B cell (primary cell): ENCODE results near the gene NKX3-2. TPM values are rescaled to one million over a fixed set of nuclear protein-coding genes. Genes with fewer than 3 reads are reported as not detected.
A peak's percentile ranks its signal among the peaks of the same experiment; 100 is the strongest.

Experiments used
- ATAC-seq: fragments of 200-7000 bp; cut with Tn5 transposase; one replicate; pipeline ENCODE4 v1.10.0; 2021; ENCODE audit warnings: low read depth, mild to moderate bottlenecking, moderate number of reproducible peaks, moderate library complexity
- CTCF ChIA-PET: fragments of 350-600 bp; sonication (Branson Sonifier 250); formaldehyde crosslinking; loops from one replicate; lab custom pipeline; 2021; ENCODE audit warnings: antibody characterized with exemption, inconsistent platforms; lab: Charles Lee
- POLR2A ChIA-PET: fragments of 350-600 bp; sonication (Branson Sonifier 250); formaldehyde crosslinking; loops from one replicate; lab custom pipeline; 2021; ENCODE audit warnings: antibody characterized with exemption; lab: Charles Lee
- DNase-seq: peaks from one replicate; pipeline ENCODE4 v3.0.0; 2013
- H2AFZ ChIP-seq: 2 replicates; pipeline ENCODE4 v1.6.1; 2012; ENCODE audit warnings: mild to moderate bottlenecking, low read depth, low read length; ENCODE audit not compliant: insufficient read depth, poor library complexity, severe bottlenecking
- H3K27ac ChIP-seq, 2 donors: 1 replicate in 1 of 2; 2 replicates in 1 of 2; pipeline ENCODE4 v1.5.1; 2012 to 2013; ENCODE audit warnings: low read length in 2 of 2, mild to moderate bottlenecking in 2 of 2, moderate library complexity in 1 of 2
- H3K27me3 ChIP-seq, 4 experiments: fragments of 200-600 bp in 1 of 4; sonication (generic) in 1 of 4; replicated peaks in 1 of 4; 1 replicate in 2 of 4; 2 replicates in 2 of 4; pipeline versions ENCODE4 v1.6.1 to v1.7.0; 2013 to 2016; ENCODE audit warnings: low read length in 3 of 4, mild to moderate bottlenecking in 2 of 4, mixed read lengths in 1 of 4, moderate library complexity in 1 of 4; ENCODE audit not compliant: insufficient read depth in 4 of 4, control insufficient read depth in 3 of 4; ENCODE audit errors: control extremely low read depth in 1 of 4
- H3K36me3 ChIP-seq, 2 experiments: replicated peaks in 1 of 2; 1 replicate in 1 of 2; 2 replicates in 1 of 2; pipeline versions ENCODE4 v1.6.1 to v1.7.1; 2013; ENCODE audit warnings: low read length in 1 of 2; ENCODE audit not compliant: insufficient read depth in 2 of 2, control insufficient read depth in 1 of 2; ENCODE audit errors: control extremely low read depth in 1 of 2, extremely low read depth in 1 of 2
- H3K4me1 ChIP-seq, 2 donors: fragments of 200-600 bp in 1 of 2; sonication (generic) in 1 of 2; 1 replicate in 1 of 2; 2 replicates in 1 of 2; pipeline versions ENCODE4 v1.5.1 to v1.6.1; 2013 to 2017; ENCODE audit warnings: low read length in 2 of 2; ENCODE audit not compliant: control insufficient read depth in 2 of 2, insufficient read depth in 2 of 2
- H3K4me2 ChIP-seq: replicated peaks from 2 replicates; pipeline ENCODE3; 2012; ENCODE audit warnings: mild to moderate bottlenecking, low read depth, low read length; ENCODE audit not compliant: poor library complexity, severe bottlenecking
- H3K4me3 ChIP-seq, 5 experiments: fragments of 200-600 bp in 1 of 5; sonication (generic) in 1 of 5; 1 replicate in 3 of 5; 2 replicates in 2 of 5; pipeline versions ENCODE4 v1.5.1 to v1.7.0; 2011 to 2016; ENCODE audit warnings: low read length in 4 of 5, mild to moderate bottlenecking in 4 of 5, low read depth in 2 of 5, control low read depth in 1 of 5, moderate library complexity in 1 of 5; ENCODE audit not compliant: insufficient read depth in 1 of 5; ENCODE audit errors: control extremely low read depth in 1 of 5, extremely low read depth in 1 of 5
- H3K79me2 ChIP-seq: fragments of 200-600 bp; sonication (generic); one replicate; pipeline ENCODE4 v1.6.0; 2016; ENCODE audit warnings: low read length; ENCODE audit not compliant: control insufficient read depth, insufficient read depth
- H3K9ac ChIP-seq: fragments of 200-600 bp; sonication (generic); 2 replicates; pipeline ENCODE4 v1.6.1; 2017; ENCODE audit warnings: mild to moderate bottlenecking, low read length, moderate library complexity
- H3K9me3 ChIP-seq, 3 donors: one replicate each; pipeline versions ENCODE4 v1.6.1 to v1.7.1; 2013; ENCODE audit warnings: low read length in 2 of 3; ENCODE audit not compliant: control insufficient read depth in 2 of 3, insufficient read depth in 1 of 3; ENCODE audit errors: control extremely low read depth in 1 of 3
- H4K20me1 ChIP-seq: 2 replicates; pipeline ENCODE4 v1.6.0; 2012; ENCODE audit warnings: mild to moderate bottlenecking, low read length; ENCODE audit not compliant: insufficient read depth, control insufficient read depth, poor library complexity, severe bottlenecking
- H3K27ac Mint-ChIP-seq: one replicate; pipeline ENCODE4 v1.8.0; 2021; ENCODE audit warnings: mixed read lengths
- H3K27me3 Mint-ChIP-seq: one replicate; pipeline ENCODE4 v1.8.0; 2021; ENCODE audit warnings: mixed read lengths
- H3K4me1 Mint-ChIP-seq: one replicate; pipeline ENCODE4 v1.8.0; 2021; ENCODE audit warnings: mixed read lengths
- H3K4me3 Mint-ChIP-seq: one replicate; pipeline ENCODE4 v1.8.0; 2021; ENCODE audit warnings: mixed read lengths
- H3K9me3 Mint-ChIP-seq: one replicate; pipeline ENCODE4 v1.8.0; 2022; ENCODE audit warnings: mixed read lengths; ENCODE audit not compliant: insufficient read depth
- EZH2 ChIP-seq: IDR thresholded peaks from 2 replicates; pipeline ENCODE4 v1.6.1; 2012; ENCODE audit warnings: borderline replicate concordance, low read depth, mild to moderate bottlenecking, moderate library complexity, low read length; ENCODE audit not compliant: insufficient read depth, poor library complexity, severe bottlenecking
- WGBS: methylation state at CpG from one replicate; pipeline ENCODE4 v1.1.5; 2013; ENCODE audit warnings: missing lambda C conversion rate; ENCODE audit not compliant: insufficient coverage; 5-methylcytosine and 5-hydroxymethylcytosine counted together
- intact Hi-C: fragments of 100-400 bp; cut with micrococcal nuclease; formaldehyde crosslinking; loops from one replicate; pipeline ENCODE4 v1.10.0; 2022
- polyA plus RNA-seq: library from polyadenylated mRNA; depleted of rRNA; stranded (reverse); fragments of >200 nt; gene quantifications from 2 replicates; pipeline ENCODE4 v1.2.3, GENCODE V29; 2012
- total RNA-seq, 2 donors: library from RNA; stranded (reverse); fragments of 120-200 nt in 1 of 2; gene quantifications; 1 replicate in 1 of 2; 2 replicates in 1 of 2; pipeline versions ENCODE4 v1.2.3 to v1.2.4, GENCODE V29; 2013 to 2022
- TF ChIP-seq, protein P1 (sequence below): fragments of 200-600 bp; IDR thresholded peaks from one replicate; pipeline ENCODE4 v1.8.0; 2022; ENCODE audit warnings: antibody characterized with exemption, mild to moderate bottlenecking

NKX3-2 gene
- total and polyA plus RNA-seq, 2 donors (not counting 1 experiment from before 2014, with no cell fraction given): not detected

DNA sequence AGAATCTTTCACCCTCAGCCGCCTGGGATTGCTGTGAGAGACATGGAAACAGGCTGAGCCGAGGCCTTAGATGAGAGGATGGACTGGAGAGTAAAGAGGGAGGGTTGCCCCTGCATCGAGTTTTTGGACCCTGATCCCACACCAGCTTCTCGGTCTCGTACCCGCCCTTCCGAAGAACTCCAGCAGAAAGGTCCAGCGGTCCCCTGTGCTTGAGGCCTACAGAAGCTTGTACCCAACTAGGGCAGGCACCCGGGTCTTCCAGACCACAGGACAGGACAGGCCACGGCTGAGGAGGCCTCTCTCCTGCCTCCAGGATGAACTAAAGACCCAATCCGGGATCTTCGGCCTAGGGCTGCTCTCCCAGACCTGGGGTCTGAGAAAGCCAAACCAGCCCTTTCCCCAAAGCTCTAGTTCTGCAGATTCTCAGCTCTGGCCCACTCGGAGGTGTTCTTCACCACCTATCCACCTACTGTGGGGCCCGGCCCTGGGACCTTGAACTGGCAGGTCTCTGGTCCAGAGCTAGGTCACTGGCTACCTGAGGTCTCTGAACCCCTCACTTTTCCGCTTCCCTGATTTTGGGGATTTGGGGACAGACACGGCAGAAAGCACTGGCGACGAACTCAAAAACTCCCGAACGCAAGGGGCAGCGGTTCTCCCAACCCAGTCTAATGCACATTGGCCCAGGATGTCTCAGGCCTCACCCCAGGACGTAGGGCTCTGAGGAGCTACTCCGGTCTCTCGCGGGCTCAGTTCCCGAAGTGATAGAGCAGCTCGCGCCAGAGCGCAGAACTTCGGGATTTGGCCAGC lies 1.1 kb downstream of the NKX3-2 start:
- H2AFZ ChIP-seq: peak overlapping the region; percentile 66
- H3K27me3 ChIP-seq: peaks cover 2 to 93% (median 81%) of the 10 kb centered on the region in 4 experiments
- H3K9me3 ChIP-seq: peaks cover 2 to 78% (median 43%) of the 10 kb centered on the region in 3 donors
- H3K9ac ChIP-seq: peak overlapping the region; percentile 30
- no peak for TF ChIP-seq EZH2
- TF ChIP-seq, protein P1, sequence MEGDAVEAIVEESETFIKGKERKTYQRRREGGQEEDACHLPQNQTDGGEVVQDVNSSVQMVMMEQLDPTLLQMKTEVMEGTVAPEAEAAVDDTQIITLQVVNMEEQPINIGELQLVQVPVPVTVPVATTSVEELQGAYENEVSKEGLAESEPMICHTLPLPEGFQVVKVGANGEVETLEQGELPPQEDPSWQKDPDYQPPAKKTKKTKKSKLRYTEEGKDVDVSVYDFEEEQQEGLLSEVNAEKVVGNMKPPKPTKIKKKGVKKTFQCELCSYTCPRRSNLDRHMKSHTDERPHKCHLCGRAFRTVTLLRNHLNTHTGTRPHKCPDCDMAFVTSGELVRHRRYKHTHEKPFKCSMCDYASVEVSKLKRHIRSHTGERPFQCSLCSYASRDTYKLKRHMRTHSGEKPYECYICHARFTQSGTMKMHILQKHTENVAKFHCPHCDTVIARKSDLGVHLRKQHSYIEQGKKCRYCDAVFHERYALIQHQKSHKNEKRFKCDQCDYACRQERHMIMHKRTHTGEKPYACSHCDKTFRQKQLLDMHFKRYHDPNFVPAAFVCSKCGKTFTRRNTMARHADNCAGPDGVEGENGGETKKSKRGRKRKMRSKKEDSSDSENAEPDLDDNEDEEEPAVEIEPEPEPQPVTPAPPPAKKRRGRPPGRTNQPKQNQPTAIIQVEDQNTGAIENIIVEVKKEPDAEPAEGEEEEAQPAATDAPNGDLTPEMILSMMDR: no peak
- DNase-seq (peak; percentile 61), ATAC-seq (no peak)
- peaks cover 60% of the 10 kb centered on the region for H3K27me3 Mint-ChIP-seq
- peaks cover 40% of the 10 kb centered on the region for H3K4me1 Mint-ChIP-seq
- peak overlapping the region; percentile 81 for H3K4me2 ChIP-seq
- intact Hi-C loops: loop anchor here (2.0 kb wide), 1 partner anchor 14 kb away; no protein-coding TSS in a partner anchor
- peaks cover 78 to 86% of the 10 kb centered on the region in 2 donors for H3K4me1 ChIP-seq
- no peaks in the 10 kb centered on the region for H3K79me2 ChIP-seq
- no peak overlapping the region for H3K27ac ChIP-seq
- H3K27ac Mint-ChIP-seq: peak overlapping the region; percentile 61
- 17% methylated on average over 30 of the region's 30 CpGs for WGBS
- H3K36me3 ChIP-seq: no peaks in the 10 kb centered on the region
- peak overlapping the region in 1 of 5 experiments; percentile 59 for H3K4me3 ChIP-seq
- no peaks in the 10 kb centered on the region for H4K20me1 ChIP-seq
- CTCF ChIA-PET: interaction anchor here (0.9 to 3.1 kb wide), 4 partner anchors 9 to 817 kb away, joined by 3 to 9 read pairs (median 6); no protein-coding TSS in a partner anchor
- POLR2A ChIA-PET: no interaction called here
- H3K4me3 Mint-ChIP-seq: peak overlapping the region; percentile 68
- H3K9me3 Mint-ChIP-seq: peaks cover 3% of the 10 kb centered on the region

DNA sequence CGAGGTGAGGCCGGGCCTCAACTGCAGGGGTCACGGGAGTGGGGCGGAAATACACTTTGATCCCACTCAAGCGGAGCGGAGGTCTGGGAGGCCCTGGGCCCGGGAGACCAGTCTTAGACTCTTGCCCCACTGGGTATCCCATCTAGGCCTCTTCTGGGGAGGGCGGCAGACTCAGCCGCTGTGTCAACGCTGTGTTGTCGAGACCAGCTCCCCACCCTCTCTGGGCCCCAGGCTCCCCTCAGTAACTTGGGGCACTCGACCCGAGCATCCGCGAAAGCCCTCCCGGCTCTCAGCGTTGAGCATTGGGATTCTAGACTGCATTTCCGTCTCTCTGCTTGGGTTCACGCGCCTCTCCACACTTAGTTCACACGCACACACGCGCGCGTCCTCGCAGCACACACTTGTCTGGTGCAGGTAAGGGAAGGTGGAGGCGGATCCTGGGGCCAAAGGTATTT lies 1.7 kb downstream of the NKX3-2 start:
- Histone ChIP-seq H3K9me3 (peaks cover 2 to 80% (median 47%) of the 10 kb centered on the region in 3 donors), H3K4me3 (peak overlapping the region in 1 of 5 experiments; percentile 21), H3K4me1 (peaks cover 72 to 89% of the 10 kb centered on the region in 2 donors), H4K20me1 (no peaks in the 10 kb centered on the region), H3K36me3 (no peaks in the 10 kb centered on the region), H3K4me2 (peak overlapping the region; percentile 72), H3K79me2 (no peaks in the 10 kb centered on the region), H2AFZ (peak overlapping the region; percentile 57), H3K27ac (no peak overlapping the region), H3K27me3 (peaks cover 2 to 94% (median 86%) of the 10 kb centered on the region in 4 experiments), H3K9ac (peak overlapping the region; percentile 37)
- WGBS: 19% methylated on average over 23 of the region's 27 CpGs
- no peak for TF ChIP-seq EZH2
- TF ChIP-seq, protein P1: no peak
- DNase-seq (peak; percentile 49), ATAC-seq (no peak)
- H3K4me1 Mint-ChIP-seq: peaks cover 40% of the 10 kb centered on the region
- H3K9me3 Mint-ChIP-seq: peaks cover 3% of the 10 kb centered on the region
- H3K27me3 Mint-ChIP-seq: peaks cover 61% of the 10 kb centered on the region
- H3K4me3 Mint-ChIP-seq: peak overlapping the region; percentile 68
- CTCF ChIA-PET: interaction anchor here (1.4 to 3.1 kb wide), 4 partner anchors 10 to 20 kb away, joined by 3 to 9 read pairs (median 6); no protein-coding TSS in a partner anchor
- H3K27ac Mint-ChIP-seq: no peak overlapping the region
- POLR2A ChIA-PET: no interaction called here
- intact Hi-C loops: loop anchor here (2.0 kb wide), 1 partner anchor 14 kb away; no protein-coding TSS in a partner anchor
